ENCODE measurements around the gene HLCS.
"Not testable (repeated sequence)": the region's sequence is repeated elsewhere in the genome, so short reads cannot be mapped to it uniquely, and the experiment has no call there.

The HLCS gene

DNA sequence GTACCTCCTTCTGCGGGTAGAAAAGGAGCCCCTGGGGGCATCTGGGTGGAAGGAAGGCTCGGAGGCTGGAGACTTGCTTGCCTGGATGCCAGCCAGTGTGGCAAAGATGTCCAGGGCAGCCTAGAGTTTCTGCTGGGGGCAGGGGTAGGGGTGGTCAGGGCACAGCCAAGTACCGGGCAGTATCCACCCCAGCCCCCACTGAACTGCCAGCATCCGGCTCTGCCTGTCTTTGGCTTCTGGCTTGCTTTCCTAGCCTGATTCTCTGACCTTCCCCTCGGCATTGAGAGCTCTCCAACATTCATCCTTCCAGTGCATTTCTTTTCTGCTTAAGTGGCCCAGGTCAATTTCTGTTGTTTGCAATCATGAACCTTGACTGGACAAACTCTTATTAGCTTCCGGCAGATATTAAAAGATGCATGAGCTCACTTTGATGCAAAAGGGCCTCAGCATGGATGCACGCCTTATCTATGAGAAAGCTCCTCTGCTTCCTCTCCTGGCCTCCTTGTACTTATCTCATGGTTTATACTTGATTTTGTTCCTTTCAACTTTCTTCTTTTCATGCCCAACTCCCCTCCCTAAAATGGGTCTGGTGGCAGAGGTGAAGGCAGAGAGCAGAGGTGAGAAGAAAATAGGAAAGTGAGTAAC is 116.9 kb downstream of the HLCS start:
- no peak for DNase-seq (ENCODE audit: low read depth in 2 of 2)

DNA sequence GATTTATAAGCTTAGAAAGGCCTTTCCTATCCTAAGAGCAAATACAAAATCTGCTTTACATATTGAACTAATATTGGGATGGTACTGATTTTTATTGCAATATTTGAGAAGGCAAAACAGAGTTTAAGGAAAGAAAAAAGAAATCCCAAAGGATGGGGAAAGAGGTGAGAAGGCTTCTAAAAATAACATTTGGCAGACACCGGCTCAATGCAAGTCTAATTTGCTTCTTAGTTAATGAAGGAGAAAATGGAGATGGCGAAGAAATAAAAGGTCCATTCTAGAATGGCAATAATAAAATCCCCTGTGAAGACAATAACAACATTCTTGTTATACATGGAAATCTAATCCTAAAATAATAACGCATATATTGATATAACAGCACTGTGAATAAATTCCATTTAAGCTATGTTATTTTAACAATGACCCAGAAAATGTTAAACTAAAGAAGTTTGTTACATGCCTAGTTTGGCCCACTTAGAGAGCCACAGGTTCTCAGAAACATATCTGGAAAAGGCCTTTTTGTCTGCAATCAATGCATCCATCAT is 117.7 kb downstream of the HLCS start:
- no peak for DNase-seq (ENCODE audit: low read depth in 2 of 2)

DNA sequence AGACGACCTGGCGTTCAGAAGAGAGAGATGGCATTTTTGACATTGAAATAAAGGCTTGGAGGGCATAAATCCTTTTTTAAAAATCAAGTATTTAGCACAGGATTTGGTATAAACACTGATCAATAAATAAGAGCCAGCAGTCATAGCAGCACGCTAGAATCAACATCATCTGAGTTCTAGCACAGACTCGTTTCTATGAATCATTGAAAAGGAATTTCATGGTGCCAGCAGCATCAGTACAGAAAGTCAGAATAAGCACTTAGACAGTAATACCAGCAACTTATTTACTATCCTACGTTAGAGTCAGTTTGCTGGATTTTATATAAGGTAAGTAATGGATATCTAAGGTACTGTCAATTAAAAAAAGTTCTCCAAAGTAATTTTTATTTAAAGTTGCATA is 119.3 kb downstream of the HLCS start:
- no peak for DNase-seq (ENCODE audit: low read depth in 2 of 2)

DNA sequence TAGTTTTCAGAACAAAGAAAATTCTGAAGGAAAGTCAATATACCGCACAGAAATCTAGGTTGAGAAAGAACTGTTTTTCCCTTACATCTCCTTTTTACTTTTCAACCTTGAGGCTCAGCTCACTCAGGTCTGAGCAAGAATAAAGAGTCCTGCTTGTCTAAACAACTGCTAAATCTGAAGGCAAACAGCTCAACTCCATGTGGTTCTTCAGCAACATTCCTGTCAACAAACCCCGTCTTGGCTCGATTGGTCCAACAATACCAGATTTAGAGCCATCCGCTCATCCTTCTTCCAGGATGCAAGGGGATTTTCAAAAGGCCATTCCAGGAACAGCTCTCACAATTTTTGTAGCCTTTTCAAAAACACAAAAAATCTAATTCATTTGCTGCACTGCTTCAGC is 119.8 kb downstream of the HLCS start:
- no peak for DNase-seq (ENCODE audit: low read depth in 2 of 2)

DNA sequence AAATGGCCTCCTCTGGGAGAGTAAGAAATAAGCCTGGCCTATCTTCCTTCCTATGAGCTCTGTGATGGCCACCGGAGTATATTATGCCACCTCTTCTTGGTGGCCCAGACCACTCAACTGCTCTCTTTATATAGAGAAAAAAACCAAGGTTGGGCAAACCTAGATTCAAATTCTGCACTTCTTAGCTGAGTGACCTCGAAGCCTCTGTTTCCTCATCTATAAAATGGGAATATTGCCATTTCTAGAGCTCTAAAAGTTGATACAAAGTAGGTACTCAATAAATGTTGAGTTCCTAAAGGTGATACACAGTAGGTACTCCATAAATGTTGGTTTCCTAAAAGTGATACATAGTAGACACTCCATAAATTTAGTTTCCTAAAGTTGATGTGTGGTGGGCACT is 120.7 kb downstream of the HLCS start:
- DNase-seq (ENCODE audit: low read depth in 2 of 2): no peak

DNA sequence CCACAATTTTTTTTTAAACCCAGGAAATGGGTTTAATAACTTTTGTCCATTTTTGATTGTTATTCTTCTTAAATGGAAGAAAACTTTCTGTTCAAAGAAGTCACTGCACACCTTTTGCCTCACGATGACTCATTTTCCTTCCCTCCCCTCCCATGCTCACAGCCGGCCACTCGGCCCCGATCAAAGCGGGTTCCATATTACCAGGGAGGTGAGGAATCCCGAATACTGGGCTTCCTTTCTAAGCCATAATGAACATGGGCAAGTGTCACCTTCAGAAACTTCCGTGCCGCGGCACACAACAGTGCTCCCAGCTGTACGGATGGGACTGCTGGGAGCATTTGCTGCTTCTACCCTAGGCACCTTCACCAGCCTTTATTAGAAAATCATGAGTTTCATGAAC is 121.4 kb downstream of the HLCS start:
- no peak for DNase-seq (ENCODE audit: low read depth in 2 of 2)

DNA sequence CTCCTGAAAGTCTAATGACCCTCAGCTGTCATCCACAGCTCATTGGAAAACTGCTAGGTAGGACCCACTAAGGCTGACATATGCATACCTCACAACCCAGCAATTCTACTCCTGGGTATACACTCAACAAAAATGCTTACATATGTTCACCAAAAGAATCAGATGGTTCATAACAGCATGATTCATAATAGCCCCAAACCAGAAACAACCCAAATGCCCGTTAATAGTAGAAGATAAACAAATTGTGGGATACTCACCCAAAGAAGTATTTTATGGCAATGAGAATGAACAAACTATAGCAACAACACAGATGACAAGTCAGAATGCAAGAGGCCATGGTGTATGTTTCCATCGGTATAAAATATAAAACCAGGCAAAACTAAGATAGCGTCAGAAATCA is 124.6 kb downstream of the HLCS start:
- no peak for DNase-seq (ENCODE audit: low read depth in 2 of 2)

DNA sequence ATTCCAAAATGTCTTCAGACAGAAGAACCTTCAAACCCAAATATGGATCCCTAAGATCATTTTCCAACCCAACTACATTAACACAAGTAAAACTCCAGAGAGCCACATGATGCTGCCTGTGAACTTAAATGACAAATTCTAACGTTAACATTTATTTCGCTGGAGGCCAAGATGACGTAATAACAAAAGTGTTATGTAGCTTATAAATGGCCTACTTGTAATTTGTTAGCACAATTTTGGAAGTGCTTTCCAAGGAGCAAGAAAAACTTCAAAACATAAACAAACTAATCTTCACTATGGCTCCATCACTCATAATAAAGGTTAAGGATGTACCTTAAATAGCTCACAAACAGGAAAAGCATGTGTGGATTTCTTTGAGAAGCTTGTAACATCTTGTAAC is 126.7 kb downstream of the HLCS start:
- no peak for DNase-seq (ENCODE audit: low read depth in 2 of 2)

DNA sequence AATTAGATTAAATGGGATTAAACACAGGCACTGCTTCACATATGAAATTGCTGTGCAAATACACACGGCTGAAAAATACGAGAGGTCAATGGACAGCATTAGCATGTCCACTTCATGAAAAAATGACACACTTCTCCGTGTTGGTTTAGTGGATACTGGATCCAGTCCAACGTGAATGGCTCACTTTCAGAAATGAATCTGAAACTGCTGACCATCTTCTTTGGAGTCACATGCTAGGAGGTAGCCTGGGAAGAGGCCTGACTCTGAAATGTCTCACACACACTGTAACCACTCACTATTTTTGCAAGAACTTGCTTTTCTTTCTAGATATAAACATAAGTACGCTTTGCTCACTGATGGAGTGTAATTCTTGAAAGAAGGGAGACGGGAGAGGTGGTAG is 127.3 kb downstream of the HLCS start:
- DNase-seq (ENCODE audit: low read depth in 2 of 2): no peak

DNA sequence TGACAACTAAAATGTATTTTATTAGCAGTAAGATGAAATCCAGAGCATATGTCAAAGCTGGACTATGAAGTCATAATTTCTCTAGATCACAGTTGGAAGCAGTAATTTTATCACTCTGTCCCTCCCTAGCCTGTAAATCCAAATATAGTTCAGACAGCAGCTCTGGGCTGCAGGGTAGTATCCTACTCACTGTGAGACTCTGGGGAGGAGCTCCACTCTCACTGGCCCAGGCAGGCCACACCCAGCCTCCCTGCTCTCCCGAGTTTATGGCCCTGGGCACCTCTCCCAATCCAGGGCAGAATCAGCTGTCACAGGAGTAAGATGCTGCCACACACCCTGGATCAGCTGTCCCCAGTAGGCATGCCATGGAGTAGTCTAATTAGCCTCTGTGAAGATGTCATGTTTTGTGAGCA is 131.1 kb downstream of the HLCS start:
- DNase-seq (ENCODE audit: low read depth in 2 of 2): no peak

DNA sequence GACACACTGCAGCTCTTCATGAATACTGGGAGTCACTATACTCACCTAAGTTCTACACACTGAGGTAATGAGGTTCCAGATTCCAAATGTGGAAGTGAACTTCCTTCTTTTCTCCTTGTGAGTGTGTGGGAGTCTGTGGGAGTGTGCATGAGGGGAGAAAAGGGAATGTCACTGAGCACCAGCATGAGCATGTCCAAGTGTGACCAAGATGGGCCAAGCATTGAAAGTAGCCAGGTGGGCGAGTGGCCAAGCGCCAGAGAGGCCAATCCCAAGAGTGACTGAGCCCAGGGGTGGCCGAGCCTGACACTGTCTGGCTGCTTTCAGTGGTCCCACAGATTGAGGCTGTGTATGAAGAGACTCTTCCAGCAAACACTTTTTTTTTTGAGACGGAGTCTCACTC is 132.3 kb downstream of the HLCS start:
- no peak for DNase-seq (ENCODE audit: low read depth in 2 of 2)

DNA sequence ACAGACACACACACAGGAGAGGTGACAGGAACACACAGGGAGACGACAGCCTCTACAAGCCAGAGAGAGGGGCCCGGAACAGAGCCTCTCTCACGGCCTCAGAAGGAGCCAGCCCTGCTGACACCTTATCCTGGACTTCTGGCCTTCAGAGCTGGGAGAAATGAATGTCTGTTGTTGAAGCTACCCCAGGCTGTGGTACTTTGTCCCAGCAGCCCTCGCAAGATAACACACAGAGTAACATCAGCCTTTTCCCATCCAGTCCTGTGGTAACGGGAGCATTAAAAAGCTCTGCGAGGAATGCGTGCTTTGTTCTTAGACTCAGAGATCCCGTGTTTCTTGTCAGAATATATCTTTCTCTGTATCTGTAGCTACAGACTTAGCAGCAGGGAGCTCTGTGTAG is 136.4 kb downstream of the HLCS start:
- no peak for DNase-seq (ENCODE audit: low read depth in 2 of 2)

DNA sequence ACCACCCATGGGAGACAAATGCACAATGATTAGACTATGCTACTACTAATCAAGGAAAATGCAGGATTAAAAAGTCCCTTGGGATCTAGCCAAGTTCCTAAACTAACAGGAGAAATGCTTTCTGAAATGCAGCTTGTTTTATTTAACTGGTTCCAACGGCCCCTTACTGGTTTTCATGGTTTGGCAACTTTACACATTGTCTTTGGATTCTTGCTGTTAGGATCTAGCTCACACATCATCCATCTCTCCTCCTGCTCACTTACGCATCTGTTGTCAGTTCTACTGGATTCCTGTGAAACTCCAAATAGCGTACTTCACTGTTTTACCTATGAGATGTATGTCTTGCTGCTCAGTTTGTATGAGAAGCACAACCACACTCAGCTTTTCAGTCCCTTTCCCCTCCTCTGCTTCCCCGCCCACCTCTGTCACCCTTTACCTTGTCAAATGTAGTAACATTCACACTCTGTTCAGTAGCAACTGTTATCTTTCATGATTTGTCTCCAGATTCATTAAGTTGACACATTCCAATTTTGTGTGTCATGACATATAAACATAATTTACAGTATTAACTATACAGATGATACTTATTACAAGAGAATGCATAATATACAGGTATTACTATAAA is 137.5 kb downstream of the HLCS start:
- DNase-seq (ENCODE audit: low read depth in 2 of 2): no peak

DNA sequence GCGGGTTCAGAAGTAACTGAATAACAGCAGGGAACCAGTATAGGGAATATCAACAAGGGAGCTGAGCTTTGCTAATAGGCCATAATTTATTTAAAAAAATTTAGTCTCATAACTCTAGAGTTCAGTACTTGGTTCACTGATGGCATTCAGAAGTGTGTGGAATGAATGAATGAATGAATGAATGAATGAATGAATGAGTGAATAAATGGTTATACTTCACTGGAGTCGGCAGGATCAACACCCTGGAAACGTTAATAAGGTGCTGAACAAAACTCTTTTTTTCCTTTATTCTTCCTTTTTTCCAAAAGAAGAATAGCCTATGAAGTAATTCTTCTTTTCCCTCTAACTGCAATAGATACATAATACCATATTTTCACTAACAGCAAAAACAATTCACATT is 138.3 kb downstream of the HLCS start:
- no peak for DNase-seq (ENCODE audit: low read depth in 2 of 2)

DNA sequence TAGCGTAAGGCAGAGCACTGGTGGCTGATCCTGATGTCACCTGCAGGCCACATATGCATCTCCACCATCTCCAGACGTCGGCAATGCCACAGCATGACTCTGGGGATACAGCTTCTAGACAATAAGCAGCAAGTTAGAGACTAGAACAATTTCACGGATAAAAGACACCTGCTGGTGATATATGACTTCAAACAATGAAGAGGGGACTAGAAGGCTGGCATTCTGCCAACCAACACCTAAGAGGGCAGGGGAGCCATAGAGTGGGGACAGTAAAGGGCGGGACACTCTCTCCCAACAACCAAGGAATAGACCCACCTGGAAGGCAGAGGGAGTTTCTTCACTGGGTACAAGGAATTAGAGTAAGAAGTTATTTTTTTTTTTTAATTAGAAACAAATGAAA is 140.8 kb downstream of the HLCS start:
- no peak for DNase-seq (ENCODE audit: low read depth in 2 of 2)

DNA sequence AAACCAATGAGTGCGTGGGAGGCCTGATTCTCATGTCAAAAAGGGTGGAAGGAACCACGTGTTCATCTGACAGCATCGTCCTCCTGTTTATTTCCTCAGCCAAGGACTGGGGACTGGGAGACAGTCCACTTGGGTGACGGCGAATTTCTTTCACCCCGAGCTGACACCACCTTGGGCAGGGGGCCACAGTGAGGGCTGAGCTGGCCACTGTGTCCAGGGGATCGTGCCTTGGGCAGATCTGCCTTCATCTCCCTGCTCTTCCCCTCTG is 145.5 kb downstream of the HLCS start:
- DNase-seq (ENCODE audit: low read depth in 2 of 2): no peak

DNA sequence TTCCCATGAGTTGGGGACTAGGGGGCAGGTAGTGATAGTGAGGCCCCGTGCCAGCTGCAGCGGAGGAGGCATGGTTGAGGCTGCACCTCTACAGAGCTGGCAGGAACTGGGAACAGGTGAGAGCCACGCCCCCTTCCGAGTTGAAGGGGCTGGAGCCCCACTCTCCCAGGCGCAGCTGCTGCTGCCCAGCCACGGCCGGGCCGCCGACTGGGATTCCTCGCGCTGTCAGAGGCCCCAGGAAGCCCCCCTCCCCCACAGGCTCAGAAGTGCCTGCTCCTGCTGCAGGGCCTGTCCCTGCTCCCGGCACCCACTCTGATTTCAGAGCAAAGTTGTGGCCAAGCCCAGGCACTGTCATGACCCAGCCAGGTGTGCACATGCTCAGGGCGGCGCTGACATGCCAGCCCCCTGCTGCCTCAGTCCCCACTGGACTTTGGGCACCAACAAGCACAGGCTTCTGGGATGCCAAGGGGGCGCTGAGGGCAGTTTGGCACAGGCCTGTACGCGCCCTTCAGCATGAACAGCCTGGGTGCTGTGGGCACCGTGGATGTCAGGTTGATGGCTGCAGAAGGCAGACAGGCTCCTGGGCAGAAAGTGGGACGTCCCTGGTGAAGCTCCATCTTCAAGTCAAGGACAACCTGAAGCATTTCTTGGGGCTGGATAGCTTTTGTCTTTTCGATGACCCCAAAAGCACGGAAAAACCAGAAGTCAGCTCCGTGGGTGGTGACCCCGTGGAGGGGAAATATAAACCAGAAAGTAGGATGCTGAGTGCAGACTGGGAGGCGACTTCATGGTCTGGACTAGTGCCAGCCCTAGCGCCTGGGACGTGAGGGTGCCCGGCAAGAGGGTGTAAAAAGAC is 146.1 kb downstream of the HLCS start:
- DNase-seq (ENCODE audit: low read depth in 2 of 2): no peak

DNA sequence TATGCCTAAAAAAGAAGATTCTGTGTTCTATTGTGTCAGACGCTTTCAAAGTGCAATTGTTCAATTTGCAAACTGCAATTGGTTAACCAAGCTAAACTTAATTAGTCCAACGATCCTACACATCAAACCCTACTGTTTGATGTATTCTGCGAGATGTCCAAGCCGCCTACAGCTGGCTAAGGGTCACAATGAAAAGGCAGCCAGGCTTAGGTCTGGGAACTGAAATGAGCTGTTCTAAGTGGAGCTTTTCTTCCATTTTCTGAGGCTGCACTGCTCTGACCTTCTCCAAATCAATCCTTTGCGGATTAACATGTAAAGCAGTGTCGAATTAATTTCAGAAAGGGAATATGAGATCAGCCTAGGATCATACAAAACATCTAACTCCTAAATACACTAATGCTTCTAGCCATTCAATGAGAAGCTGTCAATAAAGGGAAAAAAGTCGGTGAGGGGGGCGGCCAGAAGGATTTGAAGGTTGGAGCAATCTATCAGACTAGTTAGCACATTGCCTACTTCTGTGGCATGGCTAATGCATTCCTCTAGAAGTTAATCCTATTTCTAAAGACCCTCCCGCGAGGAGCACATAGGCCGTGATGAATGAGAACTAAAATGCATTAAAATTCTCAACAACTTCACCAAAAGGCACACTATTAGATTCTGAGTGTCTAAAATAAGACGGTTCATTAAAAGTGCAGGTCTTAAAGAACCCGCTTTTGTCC is 148.6 kb downstream of the HLCS start:
- DNase-seq (ENCODE audit: low read depth in 2 of 2): no peak

DNA sequence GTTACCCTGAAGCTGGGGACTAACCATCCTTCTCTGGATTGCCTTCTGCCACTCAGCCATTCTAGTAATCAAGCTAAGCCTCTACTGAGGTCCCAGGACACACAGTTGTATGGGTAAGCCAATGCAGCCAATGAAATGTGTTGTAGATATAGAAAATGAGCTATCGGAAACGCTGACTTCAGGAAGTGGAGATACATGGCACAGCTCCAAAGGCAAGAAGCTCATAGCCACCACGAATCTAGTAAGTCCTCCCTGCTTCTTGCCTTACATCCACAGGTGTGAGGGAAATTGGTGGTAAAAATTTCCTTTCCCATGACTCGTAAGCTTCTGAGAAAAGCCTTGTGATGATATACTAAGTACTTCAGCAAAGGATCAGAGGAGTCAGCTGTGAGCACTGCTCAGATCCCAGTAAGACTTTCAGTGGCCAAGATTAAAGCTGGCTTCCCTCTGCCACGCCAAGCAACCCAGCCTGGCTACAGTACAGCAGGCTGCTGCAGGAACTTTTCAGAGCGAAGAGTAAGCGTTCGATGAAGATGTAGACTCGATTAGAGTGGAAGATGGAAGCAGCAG is 149.8 kb downstream of the HLCS start:
- DNase-seq (ENCODE audit: low read depth in 2 of 2): no peak

DNA sequence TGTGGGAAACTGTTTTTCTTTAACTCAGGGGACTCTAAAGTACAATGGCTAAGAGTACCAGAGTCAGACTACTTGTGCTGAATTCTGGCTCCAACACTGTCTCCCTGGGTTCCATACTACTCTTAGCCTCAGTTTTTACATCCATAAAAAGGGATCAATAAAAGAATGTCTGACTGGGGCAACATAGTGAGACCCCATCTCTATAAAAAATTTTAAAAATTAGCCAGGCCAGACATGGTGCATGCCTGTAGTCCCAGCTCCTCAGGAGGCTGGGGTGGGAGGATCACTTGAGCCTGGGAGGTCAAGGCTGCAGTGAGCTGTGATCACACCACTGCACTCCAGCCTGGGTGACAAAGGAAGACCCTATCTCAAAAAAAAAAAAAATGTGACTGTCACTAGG is 150.4 kb downstream of the HLCS start:
- not testable (repeated sequence) for DNase-seq (ENCODE audit: low read depth in 2 of 2)

DNA sequence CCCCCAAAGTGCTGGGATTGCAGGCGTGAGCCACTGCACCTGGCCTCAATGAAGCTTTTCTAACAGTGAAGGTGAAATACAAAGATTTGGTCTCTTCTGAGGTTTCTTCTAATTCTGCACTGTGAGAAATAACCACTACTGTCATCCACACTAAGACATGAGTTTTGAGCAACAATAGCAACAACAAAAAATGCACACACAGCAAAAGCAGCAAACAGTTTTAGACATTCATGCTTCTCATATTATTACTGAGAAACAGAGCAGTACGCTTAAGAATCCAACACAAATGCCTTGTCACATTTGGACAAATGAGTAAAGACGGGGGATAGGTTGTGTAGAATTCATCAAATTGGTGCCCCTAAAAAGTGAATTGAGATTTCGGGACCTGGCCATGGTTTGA is 151.2 kb downstream of the HLCS start:
- no peak for DNase-seq (ENCODE audit: low read depth in 2 of 2)

DNA sequence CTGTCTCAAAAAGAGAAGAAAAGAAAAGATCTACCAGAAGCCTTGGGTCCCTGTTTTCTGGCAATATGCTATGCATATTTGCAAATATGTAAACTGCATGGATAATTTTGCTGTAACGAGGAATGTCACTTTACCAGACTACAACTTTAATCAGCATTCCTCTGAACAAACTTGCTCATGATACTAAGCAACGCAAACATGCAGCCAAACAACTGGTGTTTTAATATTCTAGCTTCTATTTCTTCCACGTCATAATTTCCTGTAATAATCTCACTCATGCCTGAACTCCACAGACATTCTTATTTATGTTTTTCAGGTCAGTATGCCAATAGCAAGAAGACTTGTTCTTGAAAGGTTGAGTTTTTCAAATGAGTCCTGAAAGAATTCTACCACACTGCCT is 153.4 kb downstream of the HLCS start:
- DNase-seq (ENCODE audit: low read depth in 2 of 2): no peak
